SU-DHL-6 (cell line): ENCODE results near the gene AXIN1.

ENCODE experiments used
- EZH2phosphoT487 ChIP-seq: fragments of 200-600 bp; sonication (generic), shearing (Covaris generic); conservative IDR thresholded peaks from 2 replicates; pipeline ENCODE4 v1.6.1; 2018; ENCODE audit warnings: mild to moderate bottlenecking, antibody characterized with exemption, low read length, moderate library complexity, mixed read lengths
- TF ChIP-seq, protein P1 (sequence below): fragments of 200-600 bp; sonication (generic); IDR thresholded peaks from one replicate; pipeline ENCODE4 v1.5.1; 2017; ENCODE audit warnings: antibody characterized with exemption, mild to moderate bottlenecking, low read length, moderate library complexity; ENCODE audit not compliant: insufficient read depth, poor library complexity, severe bottlenecking

DNA sequence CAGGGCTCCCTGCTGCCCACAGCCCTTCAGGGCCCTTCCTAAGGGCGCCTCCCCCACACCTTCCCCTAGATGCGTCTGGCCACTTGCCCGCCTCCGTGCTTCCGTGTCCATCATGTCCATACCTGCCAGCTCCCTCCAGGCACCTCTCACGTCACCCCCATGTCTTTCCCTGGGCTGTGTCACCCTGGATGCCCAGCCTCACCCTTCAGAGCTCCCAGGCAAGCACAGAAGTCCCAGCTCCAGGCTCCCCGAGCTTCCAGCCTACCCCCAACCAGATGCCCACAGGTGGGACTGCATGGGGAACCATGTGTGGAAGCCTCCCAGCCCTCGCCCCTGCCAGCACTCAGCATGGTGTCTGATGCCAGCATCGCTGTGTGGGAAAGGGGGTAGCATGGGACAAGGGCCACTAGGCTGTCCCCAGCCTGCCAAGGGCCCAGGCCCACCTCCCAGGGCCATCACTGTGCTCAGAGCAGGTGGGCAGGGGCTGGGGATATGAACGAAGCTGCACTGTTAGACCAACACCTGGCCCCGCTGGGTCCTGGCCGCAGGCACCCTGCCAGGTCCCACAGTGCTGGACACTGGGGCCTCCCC is 1.9 kb upstream of the AXIN1 start:
- TF ChIP-seq, protein P1, sequence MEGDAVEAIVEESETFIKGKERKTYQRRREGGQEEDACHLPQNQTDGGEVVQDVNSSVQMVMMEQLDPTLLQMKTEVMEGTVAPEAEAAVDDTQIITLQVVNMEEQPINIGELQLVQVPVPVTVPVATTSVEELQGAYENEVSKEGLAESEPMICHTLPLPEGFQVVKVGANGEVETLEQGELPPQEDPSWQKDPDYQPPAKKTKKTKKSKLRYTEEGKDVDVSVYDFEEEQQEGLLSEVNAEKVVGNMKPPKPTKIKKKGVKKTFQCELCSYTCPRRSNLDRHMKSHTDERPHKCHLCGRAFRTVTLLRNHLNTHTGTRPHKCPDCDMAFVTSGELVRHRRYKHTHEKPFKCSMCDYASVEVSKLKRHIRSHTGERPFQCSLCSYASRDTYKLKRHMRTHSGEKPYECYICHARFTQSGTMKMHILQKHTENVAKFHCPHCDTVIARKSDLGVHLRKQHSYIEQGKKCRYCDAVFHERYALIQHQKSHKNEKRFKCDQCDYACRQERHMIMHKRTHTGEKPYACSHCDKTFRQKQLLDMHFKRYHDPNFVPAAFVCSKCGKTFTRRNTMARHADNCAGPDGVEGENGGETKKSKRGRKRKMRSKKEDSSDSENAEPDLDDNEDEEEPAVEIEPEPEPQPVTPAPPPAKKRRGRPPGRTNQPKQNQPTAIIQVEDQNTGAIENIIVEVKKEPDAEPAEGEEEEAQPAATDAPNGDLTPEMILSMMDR: no peak
- TF ChIP-seq EZH2phosphoT487: no peak
